NOMO-1 treated with DMSO at 0.1 percent for 48 hours (cell line): Measurements from ENCODE around the gene CDK14.
A peak's percentile ranks its signal among the peaks of the same experiment; 100 is the strongest.

ENCODE experiments used
- DNase-seq: peaks from one replicate; lab custom pipeline; 2025; ENCODE audit not compliant: unreplicated experiment; lab: John Stamatoyannopoulos, UW

Gene CDK14

DNA sequence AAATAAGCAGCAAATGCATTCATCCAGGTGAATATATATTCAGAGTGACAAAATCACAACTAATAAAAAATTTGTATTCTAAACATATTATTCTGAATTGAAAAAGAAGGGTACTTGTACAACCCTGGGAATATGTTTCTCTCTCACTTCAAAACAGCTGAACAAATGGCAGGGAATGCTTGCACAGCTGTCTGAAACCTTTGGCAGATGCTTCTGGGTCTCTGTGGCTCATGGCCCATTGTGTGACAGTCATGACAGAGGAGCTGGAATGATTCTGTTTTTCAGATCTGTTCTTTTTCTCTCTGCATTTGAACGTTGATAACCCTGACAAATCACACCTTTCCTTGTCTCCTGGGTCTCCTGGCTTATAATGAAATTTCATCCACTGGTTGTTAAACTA lies 392.4 kb downstream of the CDK14 start:
- DNase-seq: no peak

DNA sequence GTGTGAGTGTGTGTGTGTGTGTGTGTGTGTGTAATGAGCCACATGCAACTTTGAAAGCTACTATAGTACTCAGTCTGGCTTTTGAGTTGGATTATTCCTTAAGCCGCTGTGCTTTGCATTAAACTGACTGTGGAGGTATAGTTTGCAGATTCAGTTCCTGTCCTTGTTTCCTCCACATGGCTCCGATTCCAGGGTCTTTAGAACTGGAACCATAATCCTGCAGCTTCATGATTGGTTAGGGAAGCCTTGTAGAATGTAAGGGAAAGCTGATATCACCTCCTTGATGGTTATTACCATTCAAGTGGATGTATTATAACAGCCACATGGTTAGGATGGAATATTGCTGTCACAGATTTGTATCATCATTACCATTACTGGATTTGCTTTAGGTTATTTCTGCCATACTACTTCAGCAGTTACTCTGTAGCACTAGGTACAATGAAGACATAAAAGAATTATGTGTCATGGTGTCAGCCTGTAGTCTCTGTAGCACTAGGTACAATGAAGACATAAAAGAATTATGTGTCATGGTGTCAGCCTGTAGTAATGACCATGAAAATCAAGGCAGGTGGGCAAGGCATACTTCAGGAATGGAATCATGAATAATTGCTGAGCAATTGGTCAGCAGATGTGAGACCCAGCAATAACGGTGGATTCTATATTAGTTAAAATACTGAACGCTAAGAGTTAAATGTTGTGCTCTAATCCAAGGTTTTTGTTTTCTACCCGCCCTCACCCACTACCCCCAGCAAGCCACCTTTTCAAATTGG lies 393.1 kb downstream of the CDK14 start:
- DNase-seq: no peak

DNA sequence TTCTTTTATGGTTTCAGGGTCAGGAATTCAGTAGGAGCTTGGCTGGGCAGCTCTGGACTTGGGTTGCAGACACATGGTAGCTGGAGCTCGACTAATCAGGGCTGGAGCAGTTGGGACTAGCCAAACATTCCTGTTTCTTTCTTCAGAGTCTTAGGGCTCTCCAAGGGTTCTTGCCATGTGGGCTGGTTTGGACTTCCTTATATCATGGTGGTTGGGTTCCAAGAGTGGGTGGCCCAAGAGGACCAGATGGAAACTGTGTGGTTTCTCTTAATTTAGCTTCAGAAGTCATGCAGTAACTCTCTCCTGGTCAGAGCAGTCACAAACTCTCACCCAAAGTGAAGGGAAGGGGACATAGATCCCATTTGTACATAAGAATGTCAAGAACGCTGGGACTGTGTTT lies 398.0 kb downstream of the CDK14 start:
- no peak for DNase-seq

DNA sequence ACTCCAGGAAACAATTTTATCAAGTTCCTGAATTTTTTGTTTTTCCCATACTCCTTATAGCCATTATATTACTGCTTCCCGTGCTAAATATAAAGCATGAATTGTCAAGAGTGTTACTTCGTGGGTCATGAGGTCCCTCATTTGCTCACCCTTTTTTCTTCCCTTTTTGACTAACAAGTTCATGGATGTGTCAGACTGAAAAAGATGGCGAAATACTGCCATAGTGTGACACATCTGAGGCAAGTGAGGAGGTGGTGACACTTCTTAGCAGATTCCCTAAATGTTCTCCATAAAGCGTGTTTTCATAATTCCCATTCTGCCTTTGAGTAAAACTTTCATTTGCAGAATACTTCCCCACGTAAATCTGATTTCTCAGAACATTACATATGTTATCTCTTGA lies 398.5 kb downstream of the CDK14 start:
- peak; percentile 57 for DNase-seq

DNA sequence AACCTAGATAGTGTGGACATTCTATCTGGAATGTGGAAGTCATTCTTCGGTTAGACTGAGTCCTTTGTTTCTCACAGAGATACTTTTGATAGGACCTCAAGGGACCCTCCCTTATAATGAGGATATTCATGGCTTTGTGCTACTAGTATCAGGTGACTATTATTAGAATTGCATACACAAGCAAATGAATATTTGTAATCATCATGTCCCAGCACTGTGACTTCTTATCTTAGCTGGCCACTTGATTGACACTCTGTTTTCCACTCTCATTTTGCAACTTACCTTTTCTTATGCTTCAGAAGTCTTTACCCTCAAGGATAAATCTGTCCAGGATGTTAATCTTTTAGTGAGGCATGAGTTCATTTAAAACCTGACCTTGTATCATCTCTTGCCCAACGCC lies 399.9 kb downstream of the CDK14 start:
- no peak for DNase-seq

DNA sequence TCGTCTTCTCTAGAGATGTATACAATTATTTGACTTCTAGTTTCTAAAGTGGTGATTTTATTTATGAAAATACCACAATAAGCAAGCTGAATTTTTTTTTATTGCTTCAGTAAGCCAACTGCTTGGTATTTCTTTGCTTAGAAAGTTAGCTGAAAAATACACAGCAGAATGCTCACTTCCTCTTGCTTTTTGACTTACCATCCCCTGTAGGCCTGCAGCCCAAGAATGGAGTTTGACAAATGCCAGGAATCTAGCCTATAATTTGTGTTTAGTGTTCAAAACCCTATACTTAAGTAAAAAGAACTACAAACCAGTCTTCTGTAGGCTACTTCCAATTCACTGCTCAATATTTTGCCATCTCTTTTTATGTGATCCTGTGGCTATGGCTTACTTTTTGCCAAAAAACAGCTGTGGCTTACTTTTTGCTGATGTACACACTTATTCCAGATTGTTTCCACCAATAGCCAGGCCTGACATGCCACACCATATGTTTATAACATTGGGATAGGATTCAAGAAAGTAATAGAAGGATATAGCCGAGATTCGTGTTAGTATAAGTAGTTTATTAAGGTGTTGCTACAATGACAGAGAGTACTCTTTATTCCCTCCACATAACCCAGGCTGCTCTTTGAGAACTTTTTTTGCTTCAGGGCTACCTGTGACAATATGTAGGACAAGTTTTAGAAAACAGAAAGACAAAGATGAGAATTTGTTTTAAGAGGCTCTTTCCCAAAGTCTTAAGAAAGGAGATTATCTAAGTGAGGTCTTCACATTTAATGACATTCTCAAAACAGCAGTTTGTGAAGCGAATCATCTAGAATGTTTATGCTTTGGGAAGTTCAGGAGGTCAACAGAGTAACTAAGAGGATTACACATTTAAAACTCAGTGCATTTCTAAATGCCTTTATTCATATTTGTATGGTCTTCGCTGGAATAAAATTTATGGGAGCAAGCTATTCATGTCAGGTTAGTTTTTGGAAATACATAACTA lies 404.2 kb downstream of the CDK14 start:
- DNase-seq: no peak

DNA sequence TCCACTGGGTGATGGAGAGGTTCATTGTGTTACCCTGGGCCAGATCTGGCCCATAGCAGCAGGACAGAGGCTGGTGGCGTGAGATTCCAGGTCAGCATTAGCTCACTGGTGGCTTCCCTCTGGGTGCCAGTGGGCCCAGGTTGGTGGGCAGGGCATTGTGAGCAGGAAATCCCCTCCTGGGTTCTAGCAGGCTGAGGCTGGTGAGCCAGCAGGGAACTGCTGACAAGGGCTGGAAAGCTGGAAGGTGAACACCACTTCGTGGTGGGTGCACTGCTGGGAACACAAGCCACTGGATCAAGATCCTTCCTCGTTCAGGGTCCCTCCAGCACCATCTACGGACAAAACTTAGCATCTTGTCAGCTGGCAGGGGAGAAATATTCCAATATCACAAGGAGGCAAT lies 408.9 kb downstream of the CDK14 start:
- DNase-seq: no peak

DNA sequence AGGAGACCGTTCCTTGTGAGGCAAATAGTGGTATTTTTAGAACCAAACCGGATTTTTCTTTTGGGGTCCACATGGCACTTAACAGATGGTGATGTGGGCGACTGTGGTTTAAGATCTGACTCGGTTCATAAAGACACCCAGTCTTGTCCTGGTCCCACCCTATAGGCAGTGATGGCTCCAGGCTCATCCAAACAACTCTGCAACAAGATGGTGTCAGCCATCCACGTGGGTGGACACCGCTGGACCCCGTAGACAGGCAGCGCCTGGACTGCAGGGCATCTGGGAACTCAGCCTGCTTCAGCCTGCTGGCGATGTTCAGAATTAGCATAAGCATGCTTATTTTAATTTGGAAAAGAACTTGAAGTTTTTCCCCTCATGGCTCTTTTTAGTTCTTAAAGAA lies 409.7 kb downstream of the CDK14 start:
- no peak for DNase-seq

DNA sequence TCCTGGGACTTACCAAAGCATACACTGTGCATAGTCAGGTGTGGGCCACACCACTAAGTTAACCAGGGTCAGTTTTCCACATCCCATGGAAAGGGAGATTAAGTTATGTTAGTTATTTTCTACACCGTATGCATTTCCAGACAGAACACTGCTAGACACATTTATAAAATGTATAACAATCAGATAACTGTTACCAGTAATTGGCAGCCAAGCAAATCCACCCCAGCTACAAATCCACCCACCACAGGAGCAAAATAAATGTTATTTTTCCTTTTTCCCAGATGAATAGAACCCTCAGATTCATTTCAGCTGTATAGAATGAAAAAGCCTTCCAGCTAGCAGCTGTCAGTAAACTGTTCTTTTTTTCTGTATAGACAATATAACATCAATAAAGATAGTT lies 411.2 kb downstream of the CDK14 start:
- DNase-seq: no peak

DNA sequence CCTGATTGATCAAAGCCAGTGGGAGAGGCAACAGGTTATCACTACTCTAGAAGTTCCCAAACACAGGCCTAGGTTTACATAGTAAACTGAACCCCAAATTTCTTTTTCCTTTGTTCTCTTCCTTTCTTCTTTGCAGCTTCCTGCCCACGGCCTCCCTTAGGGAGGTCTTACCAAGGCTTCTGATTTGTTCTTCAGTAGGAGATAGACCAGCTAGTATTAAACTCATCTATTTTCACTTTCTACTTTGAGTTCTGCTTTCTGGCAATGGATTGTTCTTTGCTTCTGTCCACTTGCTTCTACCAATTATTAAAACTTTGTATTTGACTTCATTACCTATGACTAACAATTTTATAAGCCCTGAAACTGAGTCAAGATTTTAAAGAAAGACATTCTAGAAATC lies 417.0 kb downstream of the CDK14 start:
- DNase-seq: peak; percentile 17

DNA sequence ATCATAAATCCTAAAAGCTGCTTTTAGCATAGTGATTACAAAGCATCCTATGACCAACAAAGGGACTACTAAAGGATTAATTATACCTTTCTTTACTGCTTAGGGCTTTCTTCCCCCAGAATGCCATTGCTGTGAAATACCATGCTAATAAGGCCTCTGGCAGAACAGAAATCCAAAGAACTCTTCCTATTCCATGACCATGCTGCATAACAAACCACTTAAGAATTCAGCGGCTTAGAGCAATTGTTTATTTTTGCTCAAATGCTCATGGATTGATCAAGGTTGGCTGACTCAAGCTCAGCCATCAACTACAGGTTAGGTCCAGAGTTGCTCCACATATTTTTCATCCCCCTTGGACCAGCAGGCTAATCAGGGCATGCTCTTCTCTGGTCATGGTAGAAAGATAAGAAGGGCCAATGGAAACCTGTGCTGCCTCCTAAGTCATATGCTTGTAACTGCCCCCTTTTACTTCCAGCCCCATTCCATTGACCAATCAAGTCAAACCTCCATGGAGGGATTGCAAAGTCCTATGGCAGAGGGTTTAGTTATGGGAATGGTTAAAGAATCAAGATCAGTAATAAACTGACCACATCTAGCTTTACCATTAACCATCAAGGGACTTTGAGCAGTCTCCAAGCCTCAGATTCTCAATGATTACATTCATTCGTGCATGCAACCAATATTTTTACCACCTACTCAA lies 423.7 kb downstream of the CDK14 start:
- DNase-seq: no peak

DNA sequence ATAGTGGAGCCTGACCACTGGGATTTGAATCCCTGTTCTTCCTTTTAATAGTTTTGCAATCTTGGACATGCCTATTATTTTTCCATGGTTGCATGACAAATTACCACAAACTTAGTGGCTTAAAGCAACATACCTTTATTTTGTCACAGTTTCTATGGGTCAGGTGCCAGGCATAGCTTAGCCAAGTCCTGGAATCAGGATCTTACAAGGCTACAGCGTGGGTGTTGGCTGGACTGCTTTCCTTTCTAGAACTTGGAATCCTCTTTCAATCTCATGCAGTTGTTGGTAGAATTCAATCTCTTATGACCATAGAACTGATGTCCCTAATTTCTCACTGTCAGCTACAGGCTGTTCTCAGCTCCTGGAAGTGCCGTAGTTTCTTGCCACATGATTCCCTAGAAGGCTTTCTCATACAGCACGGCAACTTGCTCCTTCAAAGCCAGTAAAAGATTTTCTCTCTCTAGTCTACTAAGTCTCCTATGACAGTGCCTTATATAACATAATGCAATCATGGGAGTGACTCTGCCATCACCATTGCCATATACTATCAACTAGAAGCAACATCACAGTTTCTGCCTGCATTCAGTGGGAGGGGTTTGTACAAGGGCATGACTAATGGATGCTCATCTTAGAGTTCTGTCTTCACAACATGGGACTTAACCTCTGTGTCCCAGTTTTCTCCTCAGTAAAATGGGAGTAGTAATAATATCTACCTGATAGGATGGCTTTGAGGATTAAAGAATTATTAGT lies 424.7 kb downstream of the CDK14 start:
- no peak for DNase-seq

DNA sequence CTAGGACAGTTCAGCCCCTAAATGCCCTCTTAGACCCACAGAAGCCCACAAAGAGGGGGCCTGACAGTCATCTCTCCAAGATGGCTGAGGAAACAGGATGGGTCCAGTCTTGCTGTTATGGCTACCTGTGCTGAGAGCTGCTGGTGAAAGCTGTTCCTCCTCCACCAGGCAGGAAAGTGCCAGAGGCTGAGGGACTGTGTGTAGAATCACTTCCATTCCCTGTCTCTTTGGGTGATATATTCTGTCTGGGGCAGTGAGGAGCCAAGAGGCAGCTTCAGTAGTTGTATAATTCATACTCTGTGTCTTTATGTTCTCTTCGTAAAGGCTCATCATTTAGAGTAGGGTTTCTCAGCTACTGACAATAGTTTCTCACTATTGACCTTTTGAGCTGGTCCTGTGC lies 425.8 kb downstream of the CDK14 start:
- DNase-seq: no peak

DNA sequence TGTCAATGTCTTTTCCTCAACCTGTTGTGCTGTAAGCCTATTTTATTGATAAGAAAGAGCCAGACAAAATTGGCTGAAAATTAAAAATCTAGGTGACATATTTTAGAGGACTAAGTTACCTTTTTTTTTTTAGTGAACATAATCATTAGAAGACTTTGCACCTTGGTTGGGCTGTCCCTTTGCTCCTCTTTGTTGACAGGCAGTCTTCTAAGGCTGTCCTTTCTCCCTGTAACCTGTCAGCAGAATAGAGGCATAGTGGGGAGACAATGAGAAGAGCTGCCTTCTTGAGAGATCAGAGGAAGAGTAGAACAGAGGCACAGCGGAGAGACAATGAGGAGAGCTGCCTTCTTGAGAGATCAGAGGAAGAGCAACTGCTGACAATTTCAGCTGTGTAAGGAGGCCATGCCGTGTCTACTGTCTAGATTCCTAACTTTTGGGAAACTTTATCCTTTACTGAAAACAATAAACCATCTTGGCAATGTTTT lies 429.8 kb downstream of the CDK14 start:
- no peak for DNase-seq

DNA sequence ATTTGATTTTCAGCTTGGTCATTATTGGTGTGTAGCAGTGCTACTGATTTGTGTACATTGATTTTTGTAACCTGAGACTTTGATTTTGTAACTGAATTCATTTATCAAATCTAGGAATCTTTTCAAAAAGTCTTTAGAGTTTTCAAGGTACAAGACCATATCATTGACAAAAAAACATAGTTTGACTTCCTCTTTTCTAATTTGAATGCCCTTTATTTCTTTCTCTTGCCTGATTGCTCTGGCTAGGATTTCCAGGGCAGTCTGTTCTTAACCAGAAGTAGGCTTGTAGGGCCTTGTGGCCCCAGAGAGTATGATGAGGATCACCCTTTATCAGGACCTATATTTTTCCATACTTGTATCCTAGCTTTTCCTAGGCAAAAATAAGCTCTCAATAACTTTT lies 433.6 kb downstream of the CDK14 start:
- DNase-seq: peak; percentile 8

DNA sequence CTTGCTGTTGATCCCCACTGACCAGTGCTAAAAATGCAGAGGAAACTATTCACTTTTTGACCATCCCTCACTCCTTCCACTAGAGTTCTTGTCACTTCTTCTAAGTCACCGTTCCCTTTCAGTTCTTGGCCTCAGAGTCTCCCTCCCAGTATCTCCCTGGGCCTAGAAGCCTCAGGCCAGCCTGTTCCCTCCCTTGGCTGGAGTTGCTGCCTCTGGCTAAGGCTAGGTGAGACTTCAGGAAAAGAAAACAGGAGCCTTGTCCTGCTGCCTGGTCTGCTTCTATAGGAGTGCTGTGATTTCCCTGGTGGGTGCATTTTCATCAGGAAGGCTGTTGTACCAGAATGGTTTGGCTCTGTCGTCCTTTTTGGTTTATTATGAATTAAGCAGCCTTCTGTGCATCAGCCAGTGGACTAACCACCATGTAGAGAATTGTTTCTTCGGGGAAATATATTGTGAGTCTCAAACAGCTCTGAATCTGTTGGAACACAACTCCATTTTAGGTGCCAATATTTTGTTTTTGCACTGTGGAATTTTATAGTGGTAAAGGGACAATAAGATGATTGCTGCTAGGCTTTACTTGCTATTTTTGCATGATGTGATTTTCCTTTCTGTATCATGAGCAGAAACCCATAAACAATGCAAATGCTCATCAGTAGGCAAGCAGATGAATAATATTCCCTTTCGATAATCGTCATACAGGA lies 434.7 kb downstream of the CDK14 start:
- no peak for DNase-seq

DNA sequence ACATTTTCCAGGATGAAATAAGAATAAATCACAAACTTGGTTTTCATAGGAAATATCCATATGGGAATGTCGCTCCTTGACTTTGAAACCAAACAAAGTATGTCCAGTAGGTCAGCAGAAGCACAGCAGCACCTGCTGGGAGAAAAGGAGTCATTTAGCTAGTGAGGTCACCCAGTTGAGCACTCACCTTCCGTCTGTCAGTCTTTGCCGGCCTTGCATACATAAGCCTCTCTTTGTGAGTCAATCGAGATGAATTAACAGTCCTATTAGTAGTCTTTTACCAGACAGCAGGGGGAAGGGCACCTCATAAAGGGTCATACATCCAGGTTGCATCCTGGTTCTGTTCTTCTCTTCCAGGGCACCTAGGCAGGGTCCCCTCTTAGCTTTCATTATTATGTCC lies 435.6 kb downstream of the CDK14 start:
- no peak for DNase-seq

DNA sequence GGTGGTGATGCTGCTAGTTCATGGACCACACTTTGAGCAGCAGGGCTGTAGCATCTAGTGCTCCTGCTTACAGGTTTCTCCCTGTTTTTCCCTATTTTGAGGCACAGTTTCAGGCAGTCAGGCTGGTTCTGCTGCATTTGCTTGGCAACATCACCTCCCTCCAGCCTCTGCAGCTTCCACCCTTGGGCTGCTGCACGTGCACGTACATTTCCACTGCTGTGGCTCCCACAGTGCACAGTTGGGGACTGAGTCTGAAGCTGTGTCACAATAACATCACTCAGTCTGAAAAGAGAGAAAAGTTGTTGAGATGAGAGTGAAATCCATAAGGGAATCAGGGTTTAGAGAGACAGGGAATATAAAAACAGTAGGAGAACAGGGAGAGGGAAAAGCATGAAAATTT lies 437.5 kb downstream of the CDK14 start:
- no peak for DNase-seq

DNA sequence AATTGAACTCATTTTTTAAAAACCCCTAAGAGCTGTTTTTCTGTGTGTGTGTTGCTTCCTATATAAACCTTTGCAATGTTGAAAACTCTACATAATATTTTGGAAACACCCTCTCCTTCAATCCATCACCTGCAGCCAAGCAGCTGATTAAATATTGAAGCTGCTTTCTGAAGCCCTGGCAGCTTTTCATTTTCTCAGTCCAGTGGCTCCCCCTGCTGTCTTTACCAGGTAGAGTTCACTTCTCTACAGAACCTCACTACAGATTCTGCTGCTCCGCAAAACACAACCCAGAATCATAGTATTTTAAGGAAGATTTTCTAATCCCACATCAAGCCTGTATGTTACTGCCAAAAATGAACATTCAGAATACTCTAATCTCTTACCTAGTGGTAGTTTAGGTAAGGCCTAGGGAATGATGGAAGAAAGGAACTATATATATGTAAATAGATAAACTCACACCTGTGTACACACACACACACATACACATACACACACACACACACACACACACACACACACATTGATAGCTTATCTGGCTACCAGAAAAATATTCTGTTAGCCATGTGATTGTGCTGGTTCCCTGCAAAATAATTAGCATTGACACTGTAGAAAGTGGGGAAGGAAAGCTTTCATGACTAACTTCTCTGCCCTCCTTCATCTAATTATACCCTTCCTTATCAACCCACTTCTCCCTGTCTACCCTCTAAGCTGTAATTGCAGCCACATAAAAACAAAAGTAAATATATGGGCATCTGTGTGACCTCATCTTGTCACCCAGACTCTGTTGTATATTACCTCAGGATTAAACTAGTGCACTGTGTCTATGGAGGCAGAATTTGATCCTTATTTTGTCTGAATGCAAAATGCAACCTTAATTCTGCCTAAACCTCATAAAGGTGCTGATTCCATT lies 438.6 kb downstream of the CDK14 start:
- DNase-seq: peak; percentile 66
